HG03571 (cell line): Measurements from ENCODE around the gene LSM7.

ENCODE experiments used
- ATAC-seq: cut with Tn5 transposase; IDR thresholded peaks from one replicate; pipeline ENCODE4 v1.9.1; 2021; ENCODE audit not compliant: unreplicated experiment

The LSM7 gene

DNA sequence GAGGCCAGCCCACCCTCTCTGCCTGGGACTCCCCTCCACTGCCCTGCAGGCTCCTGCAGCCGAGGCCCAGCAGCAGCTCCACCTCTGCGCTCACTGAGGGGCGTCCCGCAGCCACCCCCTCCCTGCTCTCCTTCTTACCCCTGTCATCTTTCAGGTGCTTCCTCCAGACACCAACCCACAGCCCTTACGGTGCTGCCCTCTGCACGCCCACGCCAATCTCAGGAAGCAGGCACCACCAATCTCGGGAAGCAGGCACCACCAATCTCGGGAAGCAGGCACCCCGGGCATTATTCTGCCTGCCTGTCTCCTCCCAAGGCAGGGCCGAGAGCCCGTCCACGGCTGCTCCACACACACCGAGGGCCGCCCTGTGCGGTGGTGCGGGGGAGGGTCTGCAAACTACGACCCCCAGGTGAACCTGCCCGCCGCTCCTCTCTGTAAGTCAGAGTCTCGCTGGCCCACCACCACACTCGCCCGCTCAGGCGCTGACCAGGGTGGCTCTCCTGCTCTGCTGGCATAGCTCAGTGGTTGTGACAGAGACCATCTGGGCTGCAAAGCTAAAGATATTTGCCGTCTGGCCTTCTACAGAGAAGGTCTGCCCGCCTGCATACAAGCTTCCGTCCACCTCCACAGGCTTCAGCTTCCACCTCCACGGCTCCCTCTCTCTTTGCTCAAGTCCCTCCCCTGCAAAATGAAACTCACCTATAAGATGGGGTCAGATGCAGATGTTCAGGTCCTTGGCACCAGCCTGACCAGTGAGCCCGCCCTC, 2.9 kb downstream of the LSM7 start:
- ATAC-seq = no peak

GRCh38 chr19:2324220-2324948, 4.0 kb downstream of the LSM7 start:
- ATAC-seq = no peak

DNA sequence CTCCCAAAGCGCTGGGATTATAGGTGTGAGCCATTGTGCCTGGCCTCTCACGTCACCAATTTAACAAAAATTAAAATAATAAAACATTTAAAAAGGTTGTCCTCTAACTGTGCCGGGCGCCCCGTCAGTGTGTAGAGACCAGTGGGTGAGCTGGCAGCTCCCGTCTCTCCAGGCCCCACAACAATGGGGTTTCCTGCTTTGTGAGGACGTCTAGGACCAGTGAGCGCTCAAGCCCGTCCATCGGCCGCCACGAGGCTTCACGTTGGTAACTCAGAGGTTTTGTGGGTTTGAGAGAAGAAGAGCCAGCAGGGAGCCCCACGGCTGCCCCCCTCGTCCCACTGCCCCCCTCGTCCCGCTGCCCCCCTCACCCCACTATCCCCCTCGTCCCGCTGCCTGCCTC, 4.7 kb downstream of the LSM7 start:
- no peak for ATAC-seq

GRCh38 chr19:2321565-2322283, 6.7 kb downstream of the LSM7 start:
- ATAC-seq = no peak

DNA sequence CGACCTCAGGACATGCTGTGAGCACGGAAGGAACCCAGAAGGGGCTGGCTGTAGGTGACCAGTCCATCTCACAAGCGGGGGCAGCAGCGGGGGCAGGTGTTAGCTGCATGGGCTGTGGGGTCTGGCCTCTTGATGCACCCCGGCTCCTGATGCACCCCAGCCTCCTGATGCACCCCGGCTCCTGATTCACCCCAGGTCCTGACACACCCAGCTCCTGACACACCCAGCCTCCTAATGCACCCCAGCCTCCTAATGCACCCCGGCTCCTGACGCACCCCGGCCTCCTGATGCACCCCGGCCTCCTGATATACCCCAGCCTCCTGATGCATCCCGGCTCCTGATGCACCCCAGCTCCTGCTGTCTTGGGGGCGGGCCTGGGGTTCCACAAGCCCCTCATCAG, 7.4 kb downstream of the LSM7 start:
- ATAC-seq = no peak

DNA sequence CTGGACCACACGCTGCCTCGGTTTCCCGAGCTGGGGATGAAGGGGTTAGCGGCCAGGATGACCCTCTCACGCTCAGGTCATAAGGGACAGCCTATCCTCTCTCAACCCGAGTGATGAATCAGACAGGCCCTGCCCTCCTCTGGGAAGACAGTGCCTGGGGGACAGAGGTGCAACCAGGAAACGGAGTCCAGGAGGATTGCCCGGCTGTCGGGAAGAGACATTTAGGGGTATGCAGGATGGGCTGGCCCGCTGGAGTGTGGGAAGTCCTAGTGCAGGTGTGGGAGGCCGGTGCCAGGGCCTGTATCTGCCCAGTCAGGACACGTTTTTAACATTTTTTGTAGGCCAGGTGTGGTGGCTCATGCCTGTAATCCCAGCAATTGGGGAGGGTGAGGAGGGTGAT, 8.3 kb downstream of the LSM7 start:
- no peak for ATAC-seq

DNA sequence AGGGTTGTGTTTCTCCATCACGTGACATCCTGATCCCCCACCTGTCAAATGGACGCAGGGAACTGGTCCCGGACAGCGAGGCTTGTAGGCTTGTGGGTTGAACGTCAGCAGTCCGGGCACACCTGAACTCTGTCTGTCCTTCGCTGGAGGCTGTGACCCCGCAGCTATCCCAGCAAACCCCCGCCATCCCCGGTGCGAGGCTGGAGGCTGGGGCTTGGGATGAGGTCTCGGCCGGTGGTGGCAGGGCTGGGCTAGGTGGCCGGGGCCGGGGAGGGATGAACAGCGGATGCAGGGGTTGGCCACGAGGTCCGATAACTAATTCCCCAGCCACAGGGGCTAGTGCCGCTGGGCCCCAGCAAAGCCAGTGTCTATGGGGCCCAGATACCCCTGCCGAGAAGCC, 8.8 kb downstream of the LSM7 start:
- no peak for ATAC-seq

GRCh38 chr19:2318923-2319322, 9.5 kb downstream of the LSM7 start:
- ATAC-seq = no peak

DNA sequence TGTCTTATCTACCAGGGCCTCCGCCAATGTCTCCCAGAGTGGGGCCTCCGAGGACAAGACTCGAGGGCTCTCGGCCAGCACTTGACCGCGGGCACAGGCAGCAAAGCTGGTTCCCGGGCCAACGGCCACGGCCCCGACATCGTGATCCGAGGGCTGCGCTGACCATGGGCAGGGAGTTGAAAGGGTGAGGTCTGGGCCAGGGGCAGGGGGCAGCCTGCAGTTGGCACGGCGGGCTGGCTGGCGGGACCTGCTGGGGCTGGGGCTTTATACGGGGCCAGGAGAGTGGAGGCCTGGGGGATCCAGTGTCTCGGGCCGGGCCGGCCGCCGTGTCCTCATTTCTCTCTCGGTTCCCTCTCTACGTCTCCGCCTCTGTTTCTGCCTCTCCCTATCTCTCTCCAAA, 10.6 kb downstream of the LSM7 start:
- ATAC-seq = no peak

- no peak for ATAC-seq
These were observed 11.1 kb downstream of the LSM7 start for GRCh38 chr19:2317300-2317699.

- no peak for ATAC-seq
These were observed 12.5 kb downstream of the LSM7 start for GRCh38 chr19:2315818-2316353.

DNA sequence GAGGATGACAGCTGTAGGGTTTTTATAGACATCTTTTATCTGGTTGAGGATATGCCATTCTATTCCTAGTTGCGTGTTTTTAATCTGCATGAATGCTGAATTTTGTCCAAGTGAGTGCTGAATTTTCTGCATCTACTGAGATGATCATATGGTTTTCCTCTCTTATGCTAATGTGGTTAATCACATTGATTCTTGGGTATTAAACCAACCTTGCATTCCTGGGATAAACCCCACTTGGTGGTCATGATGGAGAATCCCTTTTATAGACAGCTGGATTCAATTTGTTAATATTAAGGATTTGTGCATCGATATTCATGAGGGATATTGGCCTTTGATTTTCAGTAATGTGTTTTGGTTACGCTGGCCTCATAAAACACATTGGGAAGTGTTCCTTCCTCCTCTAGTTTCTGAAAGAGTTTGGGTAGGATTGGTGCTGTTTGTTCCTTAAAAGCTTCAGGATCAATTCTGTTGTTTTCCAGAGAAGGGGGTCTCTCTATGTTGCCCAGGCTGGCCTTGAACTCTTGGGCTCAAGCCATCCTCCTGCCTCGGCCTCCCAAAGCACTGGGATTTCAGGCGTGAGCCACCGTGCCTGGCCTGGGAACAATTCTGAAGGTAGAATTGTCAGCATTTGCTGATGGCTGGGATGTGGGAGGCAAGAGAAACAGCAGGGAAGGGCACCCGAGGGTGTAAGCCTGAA, 13.1 kb downstream of the LSM7 start:
- no peak for ATAC-seq

DNA sequence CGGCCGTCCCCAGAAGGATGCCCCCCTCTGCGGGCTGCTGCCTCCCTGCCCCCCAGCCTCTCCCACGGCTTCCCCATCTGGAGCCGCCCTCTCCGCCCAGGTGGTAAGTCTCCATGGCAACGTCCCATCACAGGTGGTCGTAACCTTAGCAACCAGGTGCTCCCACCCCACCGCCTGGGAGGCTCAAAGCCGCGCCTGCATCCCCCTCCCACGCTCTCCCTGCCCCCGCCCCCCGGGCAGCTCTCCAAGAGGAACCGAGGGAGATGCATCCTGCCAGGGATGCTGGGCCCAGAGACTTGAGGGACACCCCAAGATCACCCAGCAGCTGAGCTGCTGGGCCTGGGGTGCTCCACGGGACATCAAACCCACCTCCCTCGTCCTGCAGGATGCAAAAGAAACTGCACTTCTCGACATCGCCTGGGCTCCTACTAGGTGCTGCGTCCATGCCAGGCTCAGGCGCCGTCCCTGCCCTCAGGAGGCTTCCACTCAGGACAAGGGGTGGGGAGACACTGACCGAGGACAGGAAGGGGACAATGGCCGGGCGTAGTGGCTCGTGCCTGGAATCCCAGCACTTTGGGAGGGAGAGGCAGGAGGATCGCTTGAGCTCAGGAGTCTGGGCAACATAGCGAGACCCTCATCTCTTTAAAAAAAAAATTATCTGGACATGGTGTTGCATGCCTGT, 15.4 kb downstream of the LSM7 start:
- ATAC-seq = no peak

DNA sequence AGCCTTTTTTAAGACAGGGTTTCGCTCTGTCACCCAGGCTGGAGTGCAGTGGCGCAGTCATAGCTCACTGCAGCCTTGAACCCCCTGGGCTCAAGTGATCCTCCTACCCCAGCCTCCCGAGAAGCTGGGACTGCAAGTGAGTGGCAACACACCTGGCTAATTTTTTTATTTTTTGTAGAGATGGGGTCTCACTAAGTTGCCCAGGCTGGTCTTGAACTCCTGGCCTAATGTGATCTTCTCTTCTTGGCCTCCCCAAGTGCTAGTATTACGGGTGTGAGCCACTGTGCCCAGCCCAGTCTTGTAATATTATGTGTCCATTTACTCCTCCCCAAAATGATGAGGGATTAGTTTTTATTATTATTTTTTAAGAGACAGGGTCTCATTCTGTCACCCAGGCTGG, 17.3 kb downstream of the LSM7 start:
- no peak for ATAC-seq

- ATAC-seq = no peak
These were observed 18.5 kb downstream of the LSM7 start for GRCh38 chr19:2309734-2310362.

- no peak for ATAC-seq
These were observed 20.3 kb downstream of the LSM7 start, which contains the start of gene LINGO3 for GRCh38 chr19:2308114-2308556. TSS of gene LINGO3 (minus strand) at chr19:2308154. CDS start at chr19:2291776, 16,378 bp downstream.

DNA sequence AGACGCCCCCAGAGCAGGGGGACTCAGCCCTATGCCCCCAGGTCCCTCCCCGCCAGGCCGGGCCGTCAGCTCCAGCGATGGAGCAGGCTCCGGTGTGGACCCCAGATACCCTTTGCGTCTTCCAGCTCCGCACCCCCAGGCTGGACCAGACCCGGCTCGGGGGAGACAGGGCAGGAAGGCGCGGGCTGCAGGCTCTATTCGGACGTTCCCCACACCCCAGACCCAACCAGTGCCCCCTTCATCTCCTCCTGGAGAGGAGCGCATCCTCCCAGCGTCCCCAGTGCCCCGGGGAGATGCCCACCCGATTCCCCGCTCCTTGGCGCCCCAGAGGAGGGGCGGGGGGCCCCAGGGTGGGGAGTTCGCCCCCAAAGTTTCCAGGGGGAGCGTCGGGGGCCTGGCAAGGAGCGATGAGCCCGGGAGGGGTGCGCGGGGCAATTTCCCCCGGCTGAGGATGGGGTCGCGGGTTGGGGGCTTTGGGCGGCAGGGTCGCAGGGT, 20.8 kb downstream of the LSM7 start:
- no peak for ATAC-seq

DNA sequence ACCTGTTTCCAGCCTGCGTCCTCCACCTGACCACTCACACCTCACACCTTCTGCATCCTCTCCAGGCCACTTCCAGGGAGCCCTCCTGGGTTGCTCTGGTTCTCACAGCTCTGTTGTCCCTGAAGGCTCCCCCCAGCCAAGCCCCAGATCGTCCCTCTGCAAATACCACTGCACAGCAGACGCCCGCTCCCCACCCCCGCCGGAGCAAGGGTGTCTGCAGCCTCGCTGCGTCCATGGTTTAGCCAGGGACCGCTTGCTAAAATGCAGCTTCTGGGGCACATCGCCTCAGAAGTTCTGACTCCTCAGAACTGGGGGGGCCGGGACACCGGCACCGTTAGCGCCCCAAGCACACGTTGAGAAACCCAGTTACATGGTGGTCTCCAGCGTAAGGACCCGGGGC, 21.4 kb downstream of the LSM7 start:
- ATAC-seq = no peak

DNA sequence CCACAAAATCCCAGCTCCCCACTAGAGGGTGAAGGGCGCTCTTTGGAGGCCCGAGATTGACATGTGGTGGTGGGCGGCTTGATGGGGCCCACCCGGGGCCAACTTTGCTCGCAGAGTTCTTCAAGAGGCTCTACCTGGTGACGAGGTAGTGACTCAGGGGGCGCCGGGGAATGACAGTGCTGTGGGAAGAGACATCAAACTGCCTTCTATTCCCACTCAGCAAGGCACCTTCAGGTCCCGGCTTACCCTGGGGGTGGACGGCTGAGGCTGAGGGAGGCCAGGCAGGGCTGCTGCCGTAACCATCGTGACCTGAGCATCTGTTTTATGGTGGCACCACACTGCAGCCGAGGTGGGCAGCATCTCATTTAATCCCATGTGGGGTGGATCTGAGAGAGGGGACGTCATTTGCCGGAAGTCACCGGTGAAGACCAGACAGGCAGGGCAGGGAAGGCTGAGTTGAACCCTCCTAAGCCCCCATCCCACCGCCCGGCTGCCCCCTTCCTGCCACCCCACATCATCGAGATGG, 22.0 kb downstream of the LSM7 start:
- no peak for ATAC-seq
